GM18505 (cell line): Measurements from ENCODE around the gene CIAO3.

Experiments
- ATAC-seq: cut with Tn5 transposase; IDR thresholded peaks from one replicate; pipeline ENCODE4 v1.9.1; 2021; ENCODE audit not compliant: unreplicated experiment
- POLR2A ChIP-seq: IDR thresholded peaks from 4 replicates; pipeline ENCODE4 v1.6.1; 2011; ENCODE audit warnings: borderline replicate concordance; ENCODE audit not compliant: insufficient read depth, insufficient read length; ENCODE audit errors: extremely low read depth

Gene CIAO3

DNA sequence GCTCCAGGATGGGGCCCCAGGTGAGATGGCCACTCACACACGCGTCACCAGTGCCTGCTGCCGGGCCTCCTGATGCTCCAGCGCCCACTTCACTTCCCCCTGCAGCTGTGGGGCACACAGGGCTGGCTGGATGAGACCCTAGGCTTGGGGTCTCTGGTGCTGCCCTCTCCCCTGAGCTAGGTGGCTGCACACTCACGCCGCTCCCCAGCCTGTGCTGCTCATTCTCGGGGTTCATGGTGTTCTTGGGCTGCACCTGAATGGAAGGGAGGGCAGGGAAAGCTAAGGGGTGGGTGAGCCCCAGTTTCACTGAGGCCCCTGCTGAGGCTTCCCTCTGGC, 15.8 kb downstream of the CIAO3 start:
- no peak for TF ChIP-seq POLR2A
- ATAC-seq: no peak

DNA sequence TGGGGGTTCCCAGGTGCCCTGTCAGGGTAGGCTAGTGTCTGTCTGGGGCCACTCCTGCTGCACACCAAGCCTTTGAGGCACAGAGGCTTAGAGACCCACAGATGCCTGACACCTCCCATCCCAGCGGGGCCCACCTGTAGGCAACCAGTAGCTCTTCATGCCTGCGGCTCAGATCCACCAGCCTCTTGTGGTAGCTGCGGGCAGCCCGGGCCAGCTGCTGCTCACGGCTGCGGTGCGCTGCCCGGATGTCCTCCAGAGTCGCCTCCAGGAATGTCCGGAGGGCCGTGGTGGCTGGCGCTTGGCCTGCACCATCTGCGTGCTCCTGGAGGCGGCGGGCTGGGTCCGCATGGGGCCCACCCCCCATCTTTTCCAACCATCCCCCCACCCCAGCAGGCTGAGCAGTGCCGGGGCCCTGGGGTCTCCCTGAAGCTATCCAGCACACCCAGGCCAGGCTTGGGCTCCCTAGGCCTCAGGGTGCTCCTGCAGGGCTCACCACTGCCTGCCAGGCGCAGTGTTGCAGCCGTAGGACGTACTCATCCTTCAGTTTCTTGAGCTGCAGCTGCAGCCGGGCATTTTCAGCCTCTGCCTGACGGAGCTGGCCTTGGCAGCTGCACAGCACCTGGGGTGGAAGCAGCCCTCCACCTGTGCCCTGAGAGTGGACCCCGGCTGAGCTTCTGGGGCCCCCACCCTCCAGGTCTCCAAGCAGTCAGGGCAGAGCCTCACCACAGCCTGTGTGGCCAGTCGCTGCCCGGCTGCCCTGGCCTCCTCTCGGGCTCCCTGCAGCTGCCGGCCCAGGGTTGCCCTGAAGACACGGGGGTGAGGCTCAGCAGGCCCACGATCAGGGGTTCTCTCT, 16.4 kb downstream of the CIAO3 start:
- ATAC-seq: no peak
- TF ChIP-seq POLR2A: no peak

DNA sequence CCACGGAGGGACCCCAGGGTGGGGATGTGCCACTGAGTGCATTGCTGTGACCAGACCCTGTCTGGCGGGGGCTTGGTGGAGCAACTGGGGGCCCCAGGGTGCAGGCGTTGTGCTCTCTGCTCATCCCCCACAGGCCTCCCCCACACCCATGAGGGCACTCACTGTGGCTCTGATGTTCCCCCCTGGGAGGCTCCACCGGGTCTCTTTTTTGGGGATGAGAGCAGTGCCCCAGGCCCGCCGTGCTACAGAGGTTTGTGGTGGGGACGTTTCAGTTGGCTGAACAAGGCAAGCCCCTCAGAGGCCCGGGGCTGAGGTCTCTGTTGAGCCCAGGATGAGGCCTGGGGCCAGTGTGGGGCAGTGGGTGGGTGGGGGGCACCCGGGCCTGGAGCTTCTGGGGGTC, 17.1 kb downstream of the CIAO3 start:
- TF ChIP-seq POLR2A: no peak
- no peak for ATAC-seq

GRCh38 chr16:722835-723633, 17.8 kb downstream of the CIAO3 start:
- no peak for ATAC-seq
- TF ChIP-seq POLR2A: no peak

DNA sequence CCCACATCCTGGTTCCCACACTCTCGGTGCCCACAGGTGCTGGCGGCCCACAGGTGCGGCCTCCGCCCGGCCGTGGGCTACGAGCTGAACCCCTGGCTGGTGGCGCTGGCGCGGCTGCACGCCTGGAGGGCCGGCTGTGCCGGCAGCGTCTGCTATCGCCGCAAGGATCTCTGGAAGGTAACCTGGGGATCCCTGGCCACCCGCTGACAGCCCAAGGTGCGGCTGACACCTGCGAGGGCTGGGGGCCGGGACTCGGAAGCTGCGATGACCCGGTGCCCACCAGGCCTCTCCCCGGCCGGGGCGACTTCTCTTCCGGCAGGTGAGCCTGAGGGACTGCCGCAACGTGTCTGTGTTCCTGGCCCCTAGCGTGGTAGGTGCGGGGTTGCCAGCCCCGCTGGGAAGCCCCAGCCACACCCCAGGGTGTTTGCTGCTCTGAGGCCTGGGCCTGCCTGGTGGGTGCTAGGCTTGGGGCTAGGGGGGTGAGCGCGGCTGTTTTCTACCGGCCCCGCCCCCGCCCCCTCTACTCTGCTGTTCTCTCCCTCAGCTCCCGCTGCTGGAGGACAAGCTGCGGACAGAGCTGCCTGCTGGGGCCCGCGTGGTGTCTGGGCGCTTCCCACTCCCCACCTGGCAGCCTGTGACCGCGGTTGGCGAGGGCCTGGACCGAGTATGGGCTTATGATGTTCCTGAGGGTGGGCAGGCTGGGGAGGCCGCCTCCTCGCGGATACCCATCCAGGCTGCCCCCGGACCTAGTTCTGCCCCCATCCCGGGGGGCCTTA, 18.8 kb downstream of the CIAO3 start:
- no peak for TF ChIP-seq POLR2A
- no peak for ATAC-seq

- peak; percentile 61 for ATAC-seq
- TF ChIP-seq POLR2A: peak; percentile 95
Observed at GRCh38 chr16:720990-721764, 19.6 kb downstream of the CIAO3 start, which contains the start of gene ANTKMT. Gene ANTKMT, plus strand, starts transcription at chr16:721146. Its CDS starts 129 bp downstream, at chr16:721275.

DNA sequence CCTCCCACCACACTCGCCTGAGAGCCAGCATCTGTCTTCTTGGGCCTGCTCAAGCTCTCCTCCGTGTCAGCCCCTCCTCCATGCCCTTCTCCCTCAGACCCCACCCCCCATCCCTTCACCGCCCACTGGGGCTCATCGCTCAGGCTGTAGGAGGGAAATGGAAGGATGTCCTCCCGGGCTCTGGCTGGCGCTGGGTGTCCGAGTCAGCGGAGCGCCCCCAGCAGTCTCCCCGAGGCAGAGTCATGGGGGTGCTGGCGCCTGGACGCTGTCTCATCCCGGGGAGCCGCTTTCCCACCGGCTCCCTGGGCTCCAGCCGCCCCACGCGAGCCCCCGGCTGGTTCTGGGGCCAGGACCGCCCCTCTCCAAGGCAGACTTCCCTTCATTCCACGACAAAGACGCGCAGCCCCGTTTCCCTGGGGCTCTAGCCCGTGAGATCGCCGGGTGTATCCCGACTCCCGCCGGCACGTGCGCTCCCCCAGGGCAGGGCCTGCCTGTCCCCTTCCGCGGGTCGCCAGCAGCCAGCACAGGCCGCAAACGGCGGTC, 20.3 kb downstream of the CIAO3 start:
- peak; percentile 16 for ATAC-seq

GRCh38 chr16:719815-720446, 20.9 kb downstream of the CIAO3 start:
- ATAC-seq: no peak
- TF ChIP-seq POLR2A: no peak

More for the DNA sequence above, 20.3 kb downstream of the CIAO3 start:
- no peak for TF ChIP-seq POLR2A

DNA sequence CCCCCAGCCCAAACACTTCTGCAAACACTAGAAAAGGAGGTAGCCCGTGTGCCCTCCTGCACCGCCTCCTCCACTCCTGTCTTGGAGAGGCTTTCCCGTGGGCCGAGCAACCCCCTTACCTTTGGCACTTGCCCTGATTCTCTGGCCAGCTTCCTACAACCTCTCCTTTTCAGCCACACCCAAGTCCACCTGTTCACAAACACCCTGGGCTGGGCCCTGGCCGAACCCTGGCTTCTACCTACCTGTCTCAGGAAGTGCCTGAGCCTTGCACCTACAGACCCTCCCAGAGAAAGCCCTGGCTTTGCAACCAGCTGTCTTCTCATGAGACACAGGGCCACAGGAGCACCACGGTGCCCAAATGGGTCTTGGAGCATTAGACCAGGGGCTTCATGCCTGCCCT, 21.9 kb downstream of the CIAO3 start:
- ATAC-seq: no peak
- TF ChIP-seq POLR2A: peak; percentile 11

- no peak for ATAC-seq
- peak; percentile 17 for TF ChIP-seq POLR2A
Observed at GRCh38 chr16:718389-718788, 22.4 kb downstream of the CIAO3 start.

GRCh38 chr16:717450-718245, 23.1 kb downstream of the CIAO3 start:
- no peak for TF ChIP-seq POLR2A
- no peak for ATAC-seq
